Breast epithelium (tissue), 3 donors: ENCODE measurements around the gene RYR3.

Source experiments
- CTCF ChIP-seq, 3 donors: fragments of 450-650 bp; IDR thresholded peaks; one replicate each; pipeline ENCODE4 v1.5.1; 2016 to 2017; ENCODE audit warnings: antibody characterized with exemption in 3 of 3, mild to moderate bottlenecking in 3 of 3, moderate library complexity in 3 of 3
- POLR2A ChIP-seq: fragments of 450-650 bp; IDR thresholded peaks from one replicate; pipeline ENCODE4 v1.6.1; 2016; ENCODE audit warnings: antibody characterized with exemption, mild to moderate bottlenecking, moderate library complexity
- POLR2AphosphoS5 ChIP-seq, 3 donors: sonication (generic); formaldehyde crosslinking; IDR thresholded peaks; one replicate each; pipeline ENCODE4 v1.6.1; 2017; ENCODE audit warnings: antibody characterized with exemption in 3 of 3

- TF ChIP-seq CTCF (IDR thresholded peaks at IDR 0.05): no peak
- no peak for TF ChIP-seq POLR2AphosphoS5 (IDR thresholded peaks at IDR 0.05)
- no peak for TF ChIP-seq POLR2A
Measured at GRCh38 chr15:33378866-33379480, 68.2 kb downstream of the RYR3 start.
